Activated CD8-positive, alpha-beta memory T cell treated with anti-CD3 and anti-CD28 coated beads for 1 hour (primary cell): ENCODE results near the gene RBM10.

Experiments used
- DNase-seq, 2 donors: peaks; one replicate each; pipeline ENCODE4 v3.0.0-alpha.2; 2020; ENCODE audit warnings: low read depth in 1 of 2; ENCODE audit errors: extremely low read depth in 1 of 2

The RBM10 gene

DNA sequence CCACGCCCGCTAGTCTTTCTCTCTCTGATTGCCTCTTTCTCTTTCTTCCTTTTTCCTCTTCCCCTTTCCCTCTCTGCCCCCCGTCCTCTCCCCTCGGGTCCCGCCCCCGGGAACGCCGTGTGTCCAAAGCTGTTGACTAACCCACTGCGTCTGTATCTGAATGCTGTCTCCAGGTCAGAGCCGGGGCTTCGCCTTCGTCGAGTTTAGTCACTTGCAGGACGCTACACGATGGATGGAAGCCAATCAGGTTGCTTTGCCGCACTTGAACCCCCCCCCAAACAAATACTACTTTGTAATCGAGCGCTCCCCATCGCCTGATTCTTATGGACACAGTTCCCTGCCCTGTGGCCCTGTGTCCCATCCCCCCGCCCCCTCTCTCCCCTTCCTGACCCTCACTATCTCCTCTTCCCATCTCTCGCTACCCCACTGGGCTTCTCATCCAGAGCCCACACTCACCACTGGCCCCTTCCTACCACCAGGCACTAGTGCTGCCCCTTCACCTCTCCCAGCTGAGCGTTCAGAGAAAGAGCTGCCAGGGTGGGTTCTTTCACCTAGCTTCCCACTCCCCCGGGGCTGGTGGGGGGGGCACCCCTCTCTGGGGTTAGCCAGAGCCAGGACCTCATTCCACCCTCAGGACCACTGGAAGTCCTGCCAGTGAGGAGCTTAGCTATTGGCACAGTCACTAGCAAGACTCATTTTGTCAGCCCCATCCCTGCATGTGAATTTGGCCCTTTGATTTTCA is 30.0 kb downstream of the RBM10 start:
- no peak for DNase-seq

DNA sequence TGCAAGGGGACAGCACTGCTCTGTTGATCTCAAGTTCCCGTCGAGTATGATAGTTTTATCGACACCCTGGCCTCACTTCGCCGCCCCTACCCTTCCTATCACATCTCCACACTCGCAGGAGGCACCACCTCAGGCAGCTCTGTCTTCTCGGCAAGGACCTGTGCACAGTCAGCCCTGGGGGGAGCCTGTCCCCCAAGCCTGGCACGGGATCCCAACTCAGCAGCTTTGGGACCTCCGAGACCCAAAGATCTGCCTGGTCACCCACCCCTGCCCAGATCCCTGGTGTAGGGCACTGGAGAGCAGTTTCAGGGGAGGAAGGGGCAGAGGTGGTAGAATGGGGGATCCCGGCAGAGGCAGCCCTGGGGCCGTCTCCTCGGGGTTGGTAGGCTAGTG is 30.6 kb downstream of the RBM10 start:
- no peak for DNase-seq

DNA sequence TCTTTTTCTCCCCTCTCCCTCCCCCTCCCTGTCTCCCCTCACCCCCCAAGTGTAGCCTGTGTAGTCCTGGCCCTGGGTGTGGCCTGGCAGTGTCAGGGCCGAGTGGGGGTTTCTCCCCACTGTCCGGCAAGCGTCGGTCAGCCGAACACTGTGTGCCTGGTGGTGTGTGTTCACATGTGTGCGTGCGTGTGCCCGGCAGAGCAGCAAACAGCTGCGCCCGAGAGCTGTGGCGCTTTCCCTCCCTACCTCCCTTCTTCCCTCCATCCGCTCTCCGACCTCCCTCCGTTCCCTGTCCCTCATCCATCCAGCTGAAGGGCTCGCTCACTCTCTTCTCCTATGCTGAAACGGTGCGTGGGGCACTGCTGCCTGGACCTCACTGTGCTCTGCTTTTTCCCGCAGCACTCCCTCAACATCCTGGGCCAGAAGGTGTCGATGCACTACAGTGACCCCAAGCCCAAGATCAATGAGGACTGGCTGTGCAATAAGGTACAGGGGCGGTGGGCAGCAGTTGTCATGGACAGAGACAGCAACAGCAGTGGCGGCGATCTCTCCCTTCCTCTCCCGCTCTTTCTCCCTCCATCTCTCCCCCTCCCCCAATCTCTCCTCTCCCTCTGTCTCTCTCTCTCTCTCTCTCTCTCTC is 31.2 kb downstream of the RBM10 start:
- no peak for DNase-seq

DNA sequence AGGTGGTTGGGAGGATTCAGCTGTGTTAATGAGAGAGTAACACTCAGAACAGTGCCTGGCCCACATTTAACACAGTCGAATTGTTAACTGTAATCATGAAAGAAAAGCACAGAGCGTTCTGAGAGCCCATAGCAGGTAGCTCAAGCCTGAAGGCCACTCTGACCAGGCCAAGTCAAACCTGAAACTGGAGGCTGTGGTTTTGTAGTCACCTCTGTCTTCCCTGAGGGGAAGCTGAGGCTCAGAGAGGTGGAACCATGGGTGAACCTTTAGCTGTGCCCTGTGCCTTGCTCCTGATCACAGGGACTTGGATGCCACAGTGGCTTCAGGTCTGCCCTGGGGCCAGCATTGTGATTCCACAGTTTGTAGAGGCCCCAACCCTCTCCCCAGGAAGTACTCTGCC is 32.1 kb downstream of the RBM10 start:
- DNase-seq, result no peak

DNA sequence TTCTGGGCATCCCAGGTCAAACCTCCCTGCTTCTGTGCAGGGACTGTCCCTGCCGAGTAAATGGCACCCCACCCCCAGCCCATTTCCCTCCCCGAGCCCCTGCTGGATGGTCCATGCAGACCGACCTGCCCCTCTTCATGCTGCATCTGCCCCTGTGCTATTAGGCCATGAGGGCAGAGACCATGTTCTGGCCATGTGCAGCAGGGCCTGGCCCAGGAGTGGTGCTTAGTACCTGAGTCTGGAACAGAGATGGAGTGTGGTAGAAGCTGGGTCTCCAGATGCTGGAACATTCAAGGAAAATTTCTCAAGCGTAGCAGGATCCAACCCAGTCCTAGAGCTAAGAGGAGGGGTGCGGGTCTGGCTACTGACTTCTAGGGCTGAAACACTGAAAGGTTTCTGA is 33.3 kb downstream of the RBM10 start:
- no peak for DNase-seq

DNA sequence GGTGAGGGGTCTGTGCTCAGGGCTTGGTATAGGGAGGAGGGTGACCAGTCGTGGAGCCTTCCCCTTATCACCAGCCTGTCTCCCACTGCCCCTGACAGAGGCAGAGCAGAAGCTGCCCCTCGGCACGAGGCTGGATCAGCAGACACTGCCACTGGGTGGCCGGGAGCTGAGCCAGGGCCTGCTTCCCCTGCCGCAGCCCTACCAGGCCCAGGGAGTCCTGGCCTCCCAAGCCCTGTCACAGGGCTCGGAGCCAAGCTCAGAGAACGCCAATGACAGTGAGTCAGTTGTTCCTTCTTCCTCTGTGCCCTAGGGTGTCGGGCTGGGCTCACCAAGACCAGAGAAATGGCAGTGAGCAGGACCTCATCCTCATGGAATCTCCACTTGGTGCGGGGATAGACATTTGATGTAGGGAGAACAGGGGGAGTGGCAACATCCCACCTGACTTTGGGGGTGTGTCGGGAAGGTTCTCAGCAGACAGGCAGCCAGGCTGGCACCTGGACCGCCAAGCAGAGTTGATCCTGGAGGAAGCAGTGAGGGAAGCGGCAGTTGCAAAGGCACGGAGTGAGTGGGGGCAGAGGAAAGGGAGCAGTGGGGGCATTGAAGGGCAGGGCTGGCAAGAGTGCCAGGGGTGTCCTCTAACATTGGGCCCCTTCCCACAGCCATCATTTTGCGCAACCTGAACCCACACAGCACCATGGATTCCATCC is 34.4 kb downstream of the RBM10 start:
- no peak for DNase-seq

DNA sequence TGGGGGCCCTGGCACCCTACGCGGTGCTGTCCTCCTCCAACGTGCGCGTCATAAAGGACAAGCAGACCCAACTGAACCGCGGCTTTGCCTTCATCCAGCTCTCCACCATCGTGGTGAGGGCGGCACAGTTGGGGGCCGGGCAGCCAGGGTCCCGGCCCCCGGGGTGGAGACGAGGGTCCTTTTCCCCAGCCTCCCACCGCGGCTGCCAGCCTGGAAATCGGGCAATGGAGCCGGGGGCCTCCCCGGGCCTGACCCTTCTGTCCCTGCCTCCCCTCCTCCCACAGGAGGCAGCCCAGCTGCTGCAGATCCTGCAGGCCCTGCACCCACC is 34.9 kb downstream of the RBM10 start:
- DNase-seq, result no peak

DNA sequence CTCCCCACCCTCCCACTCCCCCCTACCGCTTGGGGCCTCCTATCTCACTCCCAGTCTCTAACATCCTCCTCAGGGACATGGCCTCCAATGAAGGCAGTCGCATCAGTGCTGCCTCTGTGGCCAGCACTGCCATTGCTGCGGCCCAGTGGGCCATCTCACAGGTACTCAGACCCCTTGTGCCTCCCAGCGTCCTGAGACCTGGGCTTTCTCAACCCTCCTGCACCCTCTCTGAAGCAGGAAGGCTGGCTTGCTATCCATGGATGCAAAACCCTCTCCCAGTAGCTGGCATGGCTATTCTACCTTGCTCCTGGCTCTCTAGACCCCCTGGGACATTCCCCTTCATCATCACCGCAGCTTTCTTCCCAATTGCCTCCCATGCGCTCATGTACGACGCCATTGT is 35.3 kb downstream of the RBM10 start:
- no peak for DNase-seq

DNA sequence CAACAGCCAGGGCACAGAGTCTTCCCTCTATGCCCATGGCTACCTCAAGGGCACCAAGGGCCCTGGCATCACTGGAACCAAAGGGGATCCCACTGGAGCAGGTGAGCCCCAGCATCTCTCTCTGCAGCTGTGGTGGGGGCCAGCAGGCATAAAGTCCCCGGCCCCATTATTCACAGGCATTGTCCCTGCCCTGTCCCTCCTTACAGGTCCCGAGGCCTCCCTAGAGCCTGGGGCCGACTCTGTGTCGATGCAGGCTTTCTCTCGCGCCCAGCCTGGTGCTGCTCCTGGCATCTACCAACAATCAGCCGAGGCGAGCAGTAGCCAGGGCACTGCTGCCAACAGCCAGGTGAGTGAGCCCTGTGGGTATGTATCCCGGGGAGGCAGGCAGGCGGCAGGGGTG is 36.3 kb downstream of the RBM10 start:
- DNase-seq, result no peak

DNA sequence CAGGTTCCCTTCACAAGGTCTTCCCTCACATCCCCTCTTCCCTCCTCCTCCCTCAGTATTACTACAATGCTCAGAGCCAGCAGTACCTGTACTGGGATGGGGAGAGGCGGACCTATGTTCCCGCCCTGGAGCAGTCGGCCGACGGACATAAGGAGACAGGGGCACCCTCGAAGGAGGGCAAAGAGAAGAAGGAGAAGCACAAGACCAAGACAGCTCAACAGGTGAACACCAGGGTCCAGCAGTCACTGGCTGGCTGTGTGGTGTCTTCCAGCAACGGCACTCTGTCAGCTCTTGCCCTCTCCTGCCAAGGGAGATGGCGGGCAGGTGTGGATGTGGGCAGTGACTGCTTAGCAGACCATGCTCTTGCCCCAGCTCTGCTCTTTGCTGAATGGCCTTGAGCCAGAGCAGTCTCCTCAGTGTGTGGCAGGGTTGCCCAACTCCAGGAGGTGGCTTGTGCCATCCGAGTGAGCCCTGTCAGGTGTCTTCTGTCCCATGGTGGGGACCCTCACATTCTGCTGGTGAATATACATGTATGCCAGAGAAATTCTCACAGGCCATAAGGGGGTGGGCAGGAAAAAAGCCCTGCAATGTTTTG is 37.2 kb downstream of the RBM10 start:
- no peak for DNase-seq

DNA sequence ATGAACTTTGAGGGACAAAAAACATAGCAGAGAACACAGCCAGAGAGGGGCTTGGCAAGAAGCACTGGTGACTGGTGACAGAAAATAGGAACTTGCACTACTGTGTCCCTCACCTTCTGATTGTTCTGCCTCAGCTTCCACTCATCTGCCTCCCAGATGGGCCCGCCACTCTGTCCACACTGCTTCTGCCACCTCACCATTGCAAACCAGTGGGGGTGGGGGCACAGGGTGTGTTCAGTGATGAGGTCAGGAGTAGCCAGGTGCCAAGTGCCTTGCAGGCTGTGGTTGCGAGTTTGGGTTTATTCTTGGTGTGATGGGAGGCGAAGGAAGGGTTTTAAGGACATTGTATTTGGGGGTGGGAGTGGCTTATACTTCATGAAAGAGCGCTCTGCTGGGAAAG is 39.5 kb downstream of the RBM10 start:
- DNase-seq, result no peak

DNA sequence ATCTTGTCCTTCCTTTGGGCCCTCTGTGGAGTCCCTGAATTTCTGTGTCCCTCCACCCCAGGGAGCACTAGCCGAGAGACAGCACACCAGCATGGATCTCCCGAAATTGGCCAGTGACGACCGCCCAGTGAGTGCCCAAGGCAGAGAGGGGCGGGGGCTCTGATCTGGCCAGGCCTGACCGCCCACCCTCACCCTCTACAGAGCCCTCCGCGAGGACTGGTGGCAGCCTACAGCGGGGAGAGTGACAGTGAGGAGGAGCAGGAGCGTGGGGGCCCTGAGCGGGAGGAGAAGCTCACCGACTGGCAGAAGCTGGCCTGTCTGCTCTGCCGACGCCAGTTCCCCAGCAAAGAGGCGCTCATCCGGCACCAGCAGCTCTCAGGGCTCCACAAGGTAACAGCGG is 40.2 kb downstream of the RBM10 start:
- no peak for DNase-seq

DNA sequence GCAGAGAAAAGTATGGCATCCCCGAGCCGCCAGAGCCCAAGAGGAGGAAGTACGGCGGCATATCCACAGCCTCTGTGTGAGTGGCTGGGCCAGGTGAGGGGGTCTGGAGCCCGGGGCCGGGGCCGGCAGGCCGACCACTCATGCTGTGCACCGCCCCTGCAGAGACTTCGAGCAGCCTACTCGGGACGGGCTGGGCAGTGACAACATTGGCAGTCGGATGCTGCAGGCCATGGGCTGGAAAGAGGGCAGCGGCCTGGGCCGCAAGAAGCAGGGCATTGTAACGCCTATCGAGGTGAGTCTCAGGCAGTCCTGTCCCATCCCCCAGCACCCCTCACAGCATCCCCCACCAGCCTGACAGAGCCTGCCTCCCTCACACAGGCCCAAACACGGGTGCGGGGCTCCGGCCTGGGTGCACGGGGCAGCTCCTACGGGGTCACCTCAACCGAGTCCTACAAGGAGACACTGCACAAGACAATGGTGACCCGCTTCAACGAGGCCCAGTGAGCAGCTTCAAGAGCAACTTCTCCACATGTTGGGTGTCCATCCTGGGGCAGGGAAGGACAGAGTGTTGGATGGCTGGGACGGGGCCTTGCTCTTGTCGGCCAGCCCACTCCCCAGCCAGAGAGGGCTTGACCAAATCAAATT is 41.2 kb downstream of the RBM10 start:
- no peak for DNase-seq

DNA sequence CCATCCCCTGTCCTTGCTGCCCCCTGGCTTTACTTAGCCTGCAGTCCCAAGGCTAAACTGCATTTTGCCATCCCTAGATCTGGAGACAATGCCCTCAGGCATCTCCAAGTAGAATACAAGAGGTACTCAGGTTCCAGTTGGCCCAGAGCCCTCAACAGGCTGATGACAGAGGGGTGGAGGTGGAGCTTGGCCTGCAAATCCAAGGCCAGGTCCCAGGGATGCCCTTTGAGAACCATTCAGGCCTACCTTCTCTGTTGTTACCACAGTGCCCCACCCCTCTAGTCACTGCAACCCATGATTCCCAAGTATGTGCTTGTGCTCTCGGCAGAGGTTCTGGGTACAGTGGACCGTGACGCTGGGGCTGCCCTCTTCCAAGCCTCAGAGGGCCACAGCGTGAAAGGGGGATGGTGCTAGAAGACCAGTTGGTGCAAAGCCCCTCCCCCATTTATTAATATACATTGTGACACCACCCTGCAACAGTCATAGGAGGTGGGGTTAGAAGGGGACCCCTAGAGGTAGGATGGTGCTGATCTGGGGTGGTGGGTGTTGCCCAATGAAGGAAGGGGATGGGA is 42.2 kb downstream of the RBM10 start:
- no peak for DNase-seq

DNA sequence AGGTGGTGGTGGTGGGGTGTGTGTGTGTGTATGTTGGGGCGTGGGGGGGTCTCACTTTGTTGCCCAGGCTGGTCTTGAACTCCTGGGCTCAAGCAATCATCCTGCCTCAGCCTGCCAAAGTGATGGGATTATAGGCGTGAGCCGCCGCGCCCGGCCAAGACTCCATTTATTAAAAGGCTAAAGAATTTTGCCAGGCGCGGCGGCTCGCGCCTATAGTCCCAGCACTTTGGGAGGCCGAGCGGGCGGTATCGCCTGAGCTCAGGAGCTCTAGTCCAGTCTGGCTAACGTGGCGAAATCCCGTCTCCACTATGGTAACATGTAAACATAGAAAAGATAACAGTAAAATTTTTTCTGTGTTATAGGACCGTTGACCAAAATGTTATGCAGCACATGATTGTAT is 44.9 kb downstream of the RBM10 start:
- no peak for DNase-seq

DNA sequence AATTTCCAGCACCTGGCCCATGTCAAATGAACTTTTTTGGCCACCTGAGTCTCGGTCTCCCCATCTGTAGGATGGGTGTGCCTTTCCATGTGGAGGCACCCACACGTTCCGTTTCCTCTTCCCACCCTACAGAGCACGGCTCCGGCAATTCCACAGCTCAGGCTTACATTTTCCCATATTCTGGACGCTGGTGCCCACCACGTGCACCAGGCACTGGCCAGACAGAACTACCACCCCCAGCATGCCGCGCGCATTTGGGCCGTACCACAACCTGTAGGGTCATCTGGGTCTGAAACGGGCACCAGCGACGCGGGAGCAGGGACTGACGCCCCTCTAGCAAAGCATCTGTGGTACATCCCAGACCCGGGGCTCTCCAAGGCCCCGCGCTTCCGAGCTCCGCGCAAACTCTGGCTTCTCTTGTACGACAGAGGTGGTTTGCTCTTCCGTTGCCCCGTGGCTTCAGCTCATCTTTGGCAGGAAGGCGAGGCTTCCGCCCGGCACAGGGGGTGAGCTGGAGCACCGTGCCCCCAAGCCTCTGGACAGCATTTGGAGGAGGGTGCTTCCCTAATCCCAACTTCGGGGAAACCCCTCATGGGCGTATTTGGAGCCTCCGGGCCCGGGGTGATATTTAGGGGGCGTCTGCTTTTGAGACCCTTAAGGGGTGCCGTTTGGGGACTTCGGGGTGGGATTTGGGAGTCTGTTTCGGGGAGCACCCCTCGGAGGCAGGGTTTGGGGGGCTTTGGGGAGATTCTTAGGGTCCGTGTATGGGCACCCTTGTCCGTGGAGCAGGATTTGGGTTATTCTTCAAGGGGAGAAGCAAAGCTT is 45.6 kb downstream of the RBM10 start:
- peak; percentile 50 to 63 for DNase-seq

DNA sequence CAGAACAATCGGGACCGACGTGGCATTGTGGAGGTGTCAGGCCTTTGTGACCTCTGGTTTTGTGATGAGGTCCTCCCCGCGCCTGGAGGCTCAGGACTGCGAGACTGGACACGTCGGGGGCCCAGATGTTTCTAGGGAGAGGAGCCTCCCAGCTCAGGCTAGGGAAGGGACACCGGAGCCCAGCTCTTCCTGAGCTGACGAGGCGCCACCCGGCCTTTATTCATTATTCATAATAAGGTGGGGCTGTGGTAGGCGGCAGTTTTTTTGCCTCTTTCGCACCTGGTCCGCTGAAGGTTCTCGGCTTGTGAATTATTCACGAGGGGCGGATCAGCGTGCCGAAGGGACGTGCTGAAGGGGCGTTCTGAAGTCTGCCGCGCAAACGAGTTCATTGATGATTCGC is 46.3 kb downstream of the RBM10 start:
- peak in 1 of 2 donors; percentile 10 for DNase-seq

DNA sequence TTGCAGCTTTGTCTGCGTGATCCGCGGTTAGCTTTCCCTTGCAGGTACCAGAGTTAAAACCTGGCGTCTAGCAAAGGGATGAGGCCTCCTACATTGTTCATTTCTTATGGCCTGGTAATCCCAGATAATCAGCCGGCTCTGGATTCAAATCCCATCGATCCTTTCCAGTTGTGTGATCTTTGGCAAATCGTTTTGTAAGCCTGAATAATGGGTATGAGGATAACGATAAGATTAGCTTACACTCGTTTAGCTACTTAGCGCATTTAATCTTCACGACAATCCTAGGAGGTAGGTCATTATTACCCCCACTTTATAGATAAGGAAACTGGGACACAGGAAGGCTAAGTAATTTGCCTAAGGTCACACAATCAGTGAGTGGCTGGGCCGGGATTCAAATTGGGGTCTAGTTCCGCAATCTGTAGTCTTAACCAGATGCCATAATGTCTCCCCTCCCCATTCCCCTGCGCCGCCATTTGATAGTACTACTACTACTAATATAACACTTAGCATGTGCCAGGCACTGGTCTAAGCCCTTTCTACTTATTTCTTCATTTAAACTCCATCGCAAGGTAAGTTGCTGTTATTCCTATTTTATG is 46.9 kb downstream of the RBM10 start:
- DNase-seq, result no peak

DNA sequence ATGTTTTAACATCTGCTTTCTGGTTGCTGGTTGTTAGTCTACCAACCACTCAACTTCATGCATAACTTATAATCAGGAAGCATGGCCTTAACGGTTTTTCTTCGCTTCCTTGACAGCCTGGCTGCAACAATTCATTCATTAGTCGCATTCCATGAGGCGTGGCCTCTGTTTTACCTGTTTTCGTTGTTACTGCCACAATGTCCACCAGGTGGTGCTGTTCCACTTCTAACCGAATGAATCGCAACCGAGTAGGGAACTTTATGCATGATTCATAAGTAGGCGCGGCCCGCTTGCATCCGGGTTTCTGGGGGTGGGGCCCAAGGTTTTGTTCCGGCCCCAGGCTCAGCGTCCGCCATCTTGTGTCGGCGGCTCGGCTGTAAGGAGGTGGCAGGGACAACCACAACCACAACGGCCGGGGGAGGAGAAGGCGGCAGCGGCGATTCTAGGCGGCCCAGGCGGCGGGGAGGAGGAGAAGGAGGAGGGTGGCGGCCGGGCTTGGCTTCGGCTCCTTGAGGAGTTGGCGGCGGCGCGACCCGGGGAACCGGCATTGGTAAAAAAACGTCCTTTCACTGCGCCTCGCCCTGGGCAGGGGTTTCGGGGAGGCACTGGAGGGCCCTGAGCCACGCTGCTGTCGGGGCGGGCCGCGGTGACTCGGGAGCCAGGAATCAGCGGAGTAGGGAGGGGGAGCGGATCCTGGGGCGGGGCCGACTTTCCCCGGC is 48.6 kb downstream of the RBM10 start, which contains the start of gene UBA1:
Gene UBA1 (plus strand): TSS at position 355 of the 719 bp plus-strand sequence. CDS start 4,974 bp downstream, outside the sequence.
- DNase-seq, result peak; percentile 77 to 97
